GM12875 (cell line): ENCODE measurements around the gene STX1A.

Source experiments
- H3K4me3 ChIP-seq: one replicate; pipeline ENCODE4 v1.5.1; 2011; ENCODE audit warnings: low read depth, low read length, control low read depth
- TF ChIP-seq, protein P1 (sequence below): IDR thresholded peaks from 2 replicates; pipeline ENCODE4 v1.5.1; 2011; ENCODE audit warnings: low read depth, mild to moderate bottlenecking, control low read depth, inconsistent platforms, low read length, moderate library complexity, borderline replicate concordance; ENCODE audit not compliant: insufficient read depth

STX1A gene

DNA sequence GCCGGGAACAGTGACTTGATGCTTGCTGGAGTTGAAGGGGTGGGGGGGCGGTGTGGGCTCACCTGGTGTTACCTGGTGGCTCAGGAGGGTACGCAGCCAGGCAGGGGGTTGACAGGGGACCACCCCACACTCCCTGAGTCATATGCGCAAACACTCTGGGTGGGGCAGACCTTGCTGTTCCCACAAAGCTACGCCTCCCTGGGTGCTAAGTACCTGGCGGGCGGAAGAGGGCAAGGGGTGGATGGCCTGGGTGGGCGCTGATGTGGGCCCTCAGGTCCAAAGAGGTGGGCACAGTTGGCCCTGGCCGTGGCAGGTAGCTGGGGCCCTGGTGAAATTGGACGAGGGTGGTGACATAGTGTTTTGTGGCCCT is 13.9 kb downstream of the STX1A start:
- H3K4me3 ChIP-seq: no peak overlapping the region

DNA sequence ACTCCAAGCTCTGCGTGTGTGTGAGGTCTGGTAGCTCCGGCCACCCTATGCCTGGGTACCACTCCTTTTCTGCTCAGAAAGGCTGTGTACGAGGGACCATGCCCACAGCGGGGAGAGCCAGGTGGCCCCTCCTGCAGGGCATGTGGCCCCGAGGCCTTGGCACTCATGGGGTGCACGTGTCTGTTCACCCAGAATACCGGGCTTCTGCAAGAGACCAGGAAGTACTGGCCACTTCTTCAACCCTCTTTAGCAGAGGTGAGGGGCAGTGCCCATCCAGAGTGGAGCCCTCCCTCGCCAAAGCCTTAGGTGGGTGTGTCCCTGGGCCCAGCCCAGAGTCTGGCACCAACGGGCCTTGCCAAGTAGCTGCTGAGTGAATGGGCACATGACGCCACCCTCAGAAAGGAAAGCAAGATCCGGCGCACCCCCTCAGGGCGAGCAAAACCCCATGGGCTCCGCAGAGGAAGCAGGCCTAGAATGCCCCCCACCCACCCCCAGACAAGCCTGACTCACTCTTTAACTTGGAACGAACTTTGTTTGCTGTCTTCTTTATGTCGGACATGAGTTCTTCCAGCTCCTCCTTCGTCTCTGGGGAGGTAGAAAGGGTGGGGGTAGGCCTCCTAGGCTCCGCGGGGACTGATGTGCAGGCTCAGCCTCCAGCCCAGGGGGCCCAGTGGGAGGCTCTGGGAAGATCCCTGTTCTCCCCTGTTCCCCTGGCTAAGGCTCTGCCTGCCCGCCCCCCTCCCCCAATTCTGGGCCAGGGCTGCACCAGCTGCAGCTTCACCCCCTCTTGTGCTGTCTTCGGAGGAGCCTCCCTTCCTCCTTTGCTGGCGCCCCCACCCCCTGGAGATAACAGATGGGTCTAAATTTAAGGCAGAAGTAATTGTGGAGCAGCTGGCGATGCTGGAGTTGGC is 14.6 kb downstream of the STX1A start:
- TF ChIP-seq, protein P1, sequence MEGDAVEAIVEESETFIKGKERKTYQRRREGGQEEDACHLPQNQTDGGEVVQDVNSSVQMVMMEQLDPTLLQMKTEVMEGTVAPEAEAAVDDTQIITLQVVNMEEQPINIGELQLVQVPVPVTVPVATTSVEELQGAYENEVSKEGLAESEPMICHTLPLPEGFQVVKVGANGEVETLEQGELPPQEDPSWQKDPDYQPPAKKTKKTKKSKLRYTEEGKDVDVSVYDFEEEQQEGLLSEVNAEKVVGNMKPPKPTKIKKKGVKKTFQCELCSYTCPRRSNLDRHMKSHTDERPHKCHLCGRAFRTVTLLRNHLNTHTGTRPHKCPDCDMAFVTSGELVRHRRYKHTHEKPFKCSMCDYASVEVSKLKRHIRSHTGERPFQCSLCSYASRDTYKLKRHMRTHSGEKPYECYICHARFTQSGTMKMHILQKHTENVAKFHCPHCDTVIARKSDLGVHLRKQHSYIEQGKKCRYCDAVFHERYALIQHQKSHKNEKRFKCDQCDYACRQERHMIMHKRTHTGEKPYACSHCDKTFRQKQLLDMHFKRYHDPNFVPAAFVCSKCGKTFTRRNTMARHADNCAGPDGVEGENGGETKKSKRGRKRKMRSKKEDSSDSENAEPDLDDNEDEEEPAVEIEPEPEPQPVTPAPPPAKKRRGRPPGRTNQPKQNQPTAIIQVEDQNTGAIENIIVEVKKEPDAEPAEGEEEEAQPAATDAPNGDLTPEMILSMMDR: no peak
- H3K4me3 ChIP-seq: no peak overlapping the region

More for the DNA sequence above, 13.9 kb downstream of the STX1A start:
- TF ChIP-seq, protein P1: no peak

DNA sequence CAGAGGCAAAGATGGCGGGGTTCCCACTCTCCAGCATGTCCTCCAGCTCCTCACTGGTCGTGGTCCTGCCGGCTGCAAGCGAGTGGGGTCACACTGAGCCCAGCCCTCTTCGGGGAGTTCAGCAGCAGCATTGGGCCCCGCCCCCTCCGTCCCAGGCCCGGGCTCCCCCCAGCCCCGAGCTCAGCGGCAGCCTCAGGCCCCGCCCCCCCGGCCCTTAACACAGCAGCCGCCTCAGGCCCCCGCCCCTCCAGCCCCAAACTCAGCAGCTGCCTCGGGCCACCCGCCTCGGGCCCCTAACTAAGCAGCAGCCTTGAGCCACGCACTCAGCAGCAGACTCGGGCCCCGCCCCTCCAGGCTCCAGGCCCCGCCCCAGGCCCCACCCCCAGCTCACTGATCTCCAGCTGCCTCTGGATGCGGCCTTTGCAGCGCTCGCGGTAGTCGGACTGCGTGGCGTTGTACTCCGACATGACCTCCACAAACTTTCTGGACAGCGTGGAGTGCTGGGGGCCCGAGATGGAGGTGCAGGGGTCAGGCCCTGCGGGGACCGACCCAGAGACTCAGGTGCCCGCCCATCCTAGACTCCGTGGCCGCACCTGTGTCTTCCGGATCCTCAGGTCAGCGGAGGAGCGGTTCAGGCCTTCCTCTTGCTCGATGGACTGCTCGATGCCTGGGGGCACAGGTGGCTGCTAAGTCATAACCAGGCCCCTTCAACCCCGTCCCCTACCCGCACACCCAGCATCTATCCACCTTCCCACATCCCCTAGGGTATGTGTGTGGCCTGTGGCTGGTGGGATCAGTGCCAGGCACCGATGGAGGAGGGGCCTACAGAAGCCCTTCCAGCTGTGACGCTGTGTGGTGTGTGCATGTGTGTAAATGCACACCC is 15.5 kb downstream of the STX1A start:
- no peak overlapping the region for H3K4me3 ChIP-seq
- TF ChIP-seq, protein P1: no peak

DNA sequence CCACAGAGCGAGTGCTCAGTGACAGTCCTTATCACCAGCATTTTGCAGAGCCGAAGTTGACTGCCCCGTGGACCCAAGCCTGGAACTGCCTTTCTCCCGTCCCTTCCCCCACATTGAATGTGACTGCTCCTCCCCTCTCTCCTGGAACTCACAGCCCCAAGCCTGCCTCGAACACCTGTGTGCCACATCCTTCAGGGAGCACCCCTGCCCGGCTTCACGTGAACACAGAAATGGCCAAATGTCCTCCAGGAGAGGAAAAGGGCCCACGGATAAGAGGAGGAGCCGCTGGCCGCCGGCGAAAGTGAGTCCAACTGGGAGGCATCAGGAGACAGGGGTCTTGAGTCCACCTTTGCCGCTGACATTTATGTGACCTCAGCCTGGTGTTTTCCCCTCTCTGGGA is 16.2 kb downstream of the STX1A start:
- TF ChIP-seq, protein P1: no peak
- H3K4me3 ChIP-seq: no peak overlapping the region

DNA sequence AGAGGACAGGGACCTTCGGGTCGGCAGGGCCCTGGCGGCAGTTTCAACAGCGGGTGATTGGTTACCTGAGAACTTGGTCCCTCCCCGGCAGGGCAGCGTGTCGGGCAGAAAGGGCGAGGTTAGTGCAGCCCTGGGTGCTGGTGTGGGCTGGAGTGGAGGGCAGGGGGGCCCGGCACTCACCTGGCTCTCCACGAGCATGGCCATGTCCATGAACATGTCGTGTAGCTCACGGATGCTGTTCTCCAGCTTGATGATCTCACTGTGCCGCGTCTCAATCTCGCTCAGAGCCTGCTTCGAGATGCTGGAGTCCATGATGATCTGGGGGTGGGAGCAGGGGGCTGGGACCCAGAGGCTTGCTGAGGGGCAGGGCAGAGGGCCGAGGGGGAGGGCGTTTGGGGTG is 16.8 kb downstream of the STX1A start:
- no peak overlapping the region for H3K4me3 ChIP-seq
- TF ChIP-seq, protein P1: no peak

DNA sequence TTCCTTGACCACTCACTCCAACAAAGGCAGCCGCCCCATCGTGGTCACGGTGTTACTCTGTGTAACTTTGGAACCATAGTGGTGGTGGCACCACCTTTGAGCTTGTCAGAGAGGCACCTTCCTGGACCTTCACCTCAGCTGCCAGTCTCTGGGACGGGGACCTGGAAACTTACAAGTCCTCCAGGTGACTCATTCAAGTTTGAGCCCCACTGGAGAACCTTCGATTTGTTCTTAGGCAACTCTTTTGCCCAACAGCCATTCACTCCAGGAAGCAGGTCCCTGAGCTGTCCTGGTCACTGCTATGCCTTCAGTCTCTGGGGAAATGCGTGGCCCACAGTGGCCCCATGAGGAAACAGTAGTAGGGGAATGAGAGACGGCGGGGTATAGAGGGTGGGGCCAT is 17.2 kb downstream of the STX1A start:
- TF ChIP-seq, protein P1: no peak

More for the DNA sequence above, 17.2 kb downstream of the STX1A start:
- H3K4me3 ChIP-seq: no peak overlapping the region
